GM10248 (cell line): ENCODE measurements around the gene ELFN1.

Source experiments
- CTCF ChIA-PET: fragments of 300-600 bp; sonication (Branson Sonifier 250); formaldehyde crosslinking; extraction: SDS; loops from one replicate; lab custom pipeline; 2021; ENCODE audit warnings: antibody characterized with exemption; lab: Yijun Ruan, JAX
- POLR2A ChIA-PET: fragments of 350-650 bp; sonication (Branson Sonifier 250); formaldehyde crosslinking; extraction: SDS; loops from one replicate; lab custom pipeline; 2020; ENCODE audit warnings: antibody characterized with exemption; lab: Yijun Ruan, JAX
- DNase-seq: peaks from one replicate; pipeline ENCODE4 v3.0.0; 2012; ENCODE audit errors: extremely low spot score
- TF ChIP-seq, protein P1 (sequence below): IDR thresholded peaks from 2 replicates; pipeline ENCODE4 v1.5.1; 2012; ENCODE audit warnings: mild to moderate bottlenecking, low read depth; ENCODE audit errors: extremely low read depth, missing control alignments, control extremely low read depth

Gene ELFN1

DNA sequence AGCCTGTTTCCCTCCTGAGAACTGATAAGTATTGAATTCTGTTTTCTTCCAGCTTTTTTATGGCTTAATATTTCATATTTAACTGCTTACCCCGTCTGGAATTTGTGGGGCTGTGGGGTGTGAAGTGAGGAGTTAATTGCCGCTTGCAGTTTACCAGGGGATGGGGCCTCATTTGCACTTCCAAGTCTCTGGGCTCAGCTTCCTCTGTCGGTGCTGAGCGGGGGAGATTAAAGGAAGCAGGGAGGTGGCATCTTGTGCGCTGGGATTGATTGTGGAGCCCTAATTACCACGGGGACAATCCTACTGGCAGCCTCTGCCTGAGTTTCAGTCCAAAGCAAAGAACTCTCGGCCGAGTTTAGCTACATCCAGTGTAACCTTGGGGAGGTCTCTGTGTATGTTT is 33.4 kb downstream of the ELFN1 start:
- POLR2A ChIA-PET: no interaction called here
- no peak for DNase-seq
- TF ChIP-seq, protein P1, sequence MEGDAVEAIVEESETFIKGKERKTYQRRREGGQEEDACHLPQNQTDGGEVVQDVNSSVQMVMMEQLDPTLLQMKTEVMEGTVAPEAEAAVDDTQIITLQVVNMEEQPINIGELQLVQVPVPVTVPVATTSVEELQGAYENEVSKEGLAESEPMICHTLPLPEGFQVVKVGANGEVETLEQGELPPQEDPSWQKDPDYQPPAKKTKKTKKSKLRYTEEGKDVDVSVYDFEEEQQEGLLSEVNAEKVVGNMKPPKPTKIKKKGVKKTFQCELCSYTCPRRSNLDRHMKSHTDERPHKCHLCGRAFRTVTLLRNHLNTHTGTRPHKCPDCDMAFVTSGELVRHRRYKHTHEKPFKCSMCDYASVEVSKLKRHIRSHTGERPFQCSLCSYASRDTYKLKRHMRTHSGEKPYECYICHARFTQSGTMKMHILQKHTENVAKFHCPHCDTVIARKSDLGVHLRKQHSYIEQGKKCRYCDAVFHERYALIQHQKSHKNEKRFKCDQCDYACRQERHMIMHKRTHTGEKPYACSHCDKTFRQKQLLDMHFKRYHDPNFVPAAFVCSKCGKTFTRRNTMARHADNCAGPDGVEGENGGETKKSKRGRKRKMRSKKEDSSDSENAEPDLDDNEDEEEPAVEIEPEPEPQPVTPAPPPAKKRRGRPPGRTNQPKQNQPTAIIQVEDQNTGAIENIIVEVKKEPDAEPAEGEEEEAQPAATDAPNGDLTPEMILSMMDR: no peak
- CTCF ChIA-PET: no interaction called here

DNA sequence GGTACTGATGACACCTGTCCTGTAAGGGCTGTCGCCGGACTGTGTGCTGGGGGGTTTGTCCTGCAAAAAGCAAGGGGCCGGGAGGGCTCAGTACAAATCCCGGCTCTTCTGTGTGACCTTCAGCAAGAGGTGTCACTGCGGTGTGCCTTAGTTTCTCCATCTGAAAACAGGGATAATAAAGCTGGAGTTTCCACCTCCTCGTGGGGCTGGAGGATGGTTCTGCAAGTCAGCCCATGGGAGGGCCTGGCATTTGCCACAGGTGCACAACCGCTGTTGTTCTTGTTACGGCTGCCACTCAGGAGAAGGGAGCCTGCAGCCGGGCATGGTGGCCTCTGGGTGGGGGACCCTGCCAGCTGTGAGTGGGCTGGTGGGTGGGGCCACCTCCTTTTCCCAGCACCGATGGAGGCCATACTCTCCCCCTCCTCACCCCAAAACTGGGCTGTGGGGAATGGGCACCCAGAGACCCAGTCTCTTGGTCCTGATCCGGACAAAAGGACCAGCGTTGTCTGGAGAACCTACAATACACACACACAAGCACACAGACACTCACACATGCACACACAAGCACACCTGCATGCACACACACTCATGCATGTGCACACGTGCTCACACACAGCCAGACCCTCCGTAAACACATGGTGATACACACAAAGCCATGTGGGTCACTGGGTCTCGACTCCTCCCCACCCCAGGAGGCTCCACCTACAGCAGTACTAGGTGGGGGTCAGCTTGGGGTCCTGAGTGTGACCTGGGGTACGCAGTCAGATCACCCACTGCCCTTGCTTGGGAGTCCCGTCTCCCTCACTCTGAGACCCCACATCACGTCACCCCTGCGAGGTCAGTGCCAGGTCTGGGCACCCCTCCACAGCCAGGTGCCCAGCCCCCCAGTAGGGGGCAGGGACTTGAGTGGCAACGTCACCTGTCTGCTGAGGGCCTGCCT is 34.1 kb downstream of the ELFN1 start:
- POLR2A ChIA-PET: no interaction called here
- CTCF ChIA-PET: no interaction called here
- DNase-seq: no peak
- TF ChIP-seq, protein P1: no peak

DNA sequence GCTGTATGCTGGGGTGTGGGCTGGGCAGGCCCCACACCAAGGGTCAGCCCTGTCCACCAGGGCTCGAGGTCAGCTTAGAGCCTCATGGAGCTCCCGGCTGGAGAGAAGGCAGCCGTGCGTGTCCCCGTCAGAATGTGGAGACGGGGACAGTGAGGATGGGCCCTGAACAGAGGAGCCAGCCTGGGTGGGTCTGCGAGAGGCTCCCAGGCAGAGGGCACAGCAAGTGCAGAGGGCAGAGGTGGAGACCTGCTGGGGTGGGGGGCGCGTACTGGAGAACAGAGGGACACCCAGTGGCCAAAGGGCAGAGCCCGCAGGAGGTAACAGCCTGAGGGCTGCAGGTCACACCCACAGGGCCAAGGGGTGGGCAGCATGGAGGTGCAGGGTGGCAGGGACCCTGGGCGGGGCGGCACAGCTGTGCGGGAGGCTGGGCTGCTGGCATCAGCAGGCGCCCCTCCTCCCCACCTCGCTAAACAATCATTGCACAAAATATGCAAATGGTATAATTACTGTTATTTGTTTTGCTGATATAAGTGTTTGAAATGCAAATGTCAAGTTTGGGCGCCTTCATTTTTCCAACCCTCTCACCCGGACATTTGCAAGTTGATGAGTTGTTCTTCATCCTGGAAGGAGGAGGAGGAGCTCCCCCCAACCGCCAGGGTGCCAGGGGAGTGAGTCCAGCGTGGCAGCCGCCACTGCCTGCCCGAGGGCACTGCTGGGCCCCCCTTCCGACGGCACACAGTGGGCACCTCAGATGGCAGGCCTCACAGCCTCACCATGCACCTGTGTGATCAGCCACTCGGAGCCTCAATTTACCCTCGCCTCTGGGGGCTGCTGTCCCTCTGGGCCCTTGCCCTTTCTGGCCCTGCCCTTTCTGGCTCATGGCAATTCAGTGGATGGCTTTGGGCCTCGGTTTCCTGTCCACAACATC is 35.0 kb downstream of the ELFN1 start:
- DNase-seq: no peak
- POLR2A ChIA-PET: no interaction called here
- TF ChIP-seq, protein P1: no peak
- CTCF ChIA-PET: no interaction called here

DNA sequence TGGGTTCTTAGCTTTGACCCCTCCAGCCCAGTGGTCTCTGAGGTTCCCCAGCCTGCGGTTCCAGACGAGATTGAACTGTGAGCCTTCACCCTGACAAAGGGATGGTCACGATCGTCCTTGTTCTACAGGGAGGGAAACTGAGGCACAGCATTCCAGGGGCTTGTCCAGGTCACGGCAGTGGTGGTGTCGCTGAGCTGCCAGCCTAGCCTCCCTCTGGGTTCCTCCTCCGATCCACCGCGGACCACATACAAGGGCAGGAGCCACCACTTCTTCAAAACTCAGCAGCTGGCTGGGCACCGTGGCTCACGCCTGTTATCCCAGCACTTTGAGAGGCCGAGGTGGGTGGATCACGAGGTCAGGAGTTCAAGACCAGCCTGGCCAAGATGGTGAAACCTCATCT is 35.8 kb downstream of the ELFN1 start:
- POLR2A ChIA-PET: no interaction called here
- no peak for DNase-seq
- TF ChIP-seq, protein P1: no peak
- CTCF ChIA-PET: no interaction called here

DNA sequence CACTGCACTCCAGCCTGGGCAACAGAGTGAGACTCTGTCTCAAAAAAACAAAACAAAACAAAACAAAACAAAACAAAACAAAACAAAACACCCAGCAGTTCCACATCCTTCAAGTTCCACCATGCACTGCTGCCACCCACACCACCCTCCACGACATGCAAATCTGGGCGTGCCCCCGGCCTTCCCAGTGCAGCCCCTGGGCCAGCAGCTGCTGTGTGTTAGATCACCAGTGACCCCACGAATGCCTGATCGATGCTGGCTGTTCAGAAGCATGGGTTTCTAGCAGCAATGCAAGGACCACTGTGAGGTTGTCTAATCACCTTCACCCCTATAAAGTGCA is 36.3 kb downstream of the ELFN1 start:
- POLR2A ChIA-PET: no interaction called here
- CTCF ChIA-PET: no interaction called here
- TF ChIP-seq, protein P1: no peak
- DNase-seq: no peak
